Keratinocyte (primary cell): ENCODE measurements around the gene NDUFS6. TPM values are rescaled to one million over a fixed set of nuclear protein-coding genes. Genes with fewer than 3 reads are reported as not detected.

Experiments used
- DNase-seq: peaks from one replicate; pipeline ENCODE4 v3.0.0-alpha.2; 2011; ENCODE audit warnings: low read depth, missing footprints, low spot score
- FAIRE-seq: peaks from 2 replicates; lab custom pipeline; 2011; peaks lifted over from hg19 to GRCh38; lab: Jason Lieb, UNC
- H2AFZ ChIP-seq: 2 replicates; pipeline ENCODE4 v1.6.0; 2012; ENCODE audit warnings: low read length, control low read depth, inconsistent platforms; ENCODE audit not compliant: control insufficient read depth
- H3K27ac ChIP-seq: 2 replicates; pipeline ENCODE4 v1.5.1; 2011; ENCODE audit warnings: low read length; ENCODE audit not compliant: control insufficient read depth, insufficient read depth
- H3K27me3 ChIP-seq: 3 replicates; pipeline ENCODE4 v1.6.0; 2011; ENCODE audit warnings: low read length; ENCODE audit not compliant: control insufficient read depth, insufficient read depth; ENCODE audit errors: extremely low read depth
- H3K36me3 ChIP-seq, 2 experiments: 2 replicates in 1 of 2; 3 replicates in 1 of 2; pipeline ENCODE4 v1.5.1; 2011; ENCODE audit warnings: low read length in 2 of 2, mild to moderate bottlenecking in 1 of 2; ENCODE audit not compliant: control insufficient read depth in 2 of 2, insufficient read depth in 2 of 2; ENCODE audit errors: extremely low read depth in 1 of 2
- H3K4me1 ChIP-seq: 3 replicates; pipeline ENCODE4 v1.5.1; 2011; ENCODE audit warnings: low read length; ENCODE audit not compliant: control insufficient read depth, insufficient read depth; ENCODE audit errors: extremely low read depth
- H3K4me2 ChIP-seq: 3 replicates; pipeline ENCODE4 v1.6.0; 2011; ENCODE audit warnings: low read depth, low read length; ENCODE audit not compliant: control insufficient read depth, insufficient read depth; ENCODE audit errors: extremely low read depth
- H3K4me3 ChIP-seq, 3 experiments: fragments of 200-600 bp in 1 of 3; sonication (generic) in 1 of 3; 2 replicates in 2 of 3; 3 replicates in 1 of 3; pipeline ENCODE4 v1.5.1; 2011 to 2016; ENCODE audit warnings: low read length in 3 of 3, mild to moderate bottlenecking in 3 of 3, control low read depth in 2 of 3, inconsistent platforms in 1 of 3, low read depth in 1 of 3, mixed read lengths in 1 of 3, mixed run types in 1 of 3, moderate library complexity in 1 of 3; ENCODE audit not compliant: control insufficient read depth in 2 of 3, insufficient read depth in 2 of 3; ENCODE audit errors: extremely low read depth in 1 of 3
- H3K79me2 ChIP-seq: 2 replicates; pipeline ENCODE4 v1.6.0; 2012; ENCODE audit warnings: low read length; ENCODE audit not compliant: control insufficient read depth, insufficient read depth
- H3K9ac ChIP-seq: 3 replicates; pipeline ENCODE4 v1.6.0; 2011; ENCODE audit warnings: low read length; ENCODE audit not compliant: control insufficient read depth, insufficient read depth; ENCODE audit errors: extremely low read depth
- H3K9me1 ChIP-seq: 3 replicates; pipeline ENCODE4 v1.6.0; 2011; ENCODE audit warnings: low read length; ENCODE audit not compliant: control insufficient read depth, insufficient read depth; ENCODE audit errors: extremely low read depth
- H3K9me3 ChIP-seq: 2 replicates; pipeline ENCODE4 v1.5.1; 2012; ENCODE audit warnings: low read depth, low read length; ENCODE audit not compliant: control insufficient read depth
- H4K20me1 ChIP-seq: 3 replicates; pipeline ENCODE4 v1.6.0; 2011; ENCODE audit warnings: low read length; ENCODE audit not compliant: control insufficient read depth, insufficient read depth; ENCODE audit errors: extremely low read depth
- EZH2 ChIP-seq: IDR thresholded peaks from one replicate; pipeline ENCODE4 v1.6.1; 2012; ENCODE audit warnings: inconsistent platforms, mild to moderate bottlenecking, low read length, moderate library complexity
- dilution Hi-C: fragments of 300-500 bp; cut with MboI; formaldehyde crosslinking; loops from one replicate; pipeline ENCODE4 v1.7.0; 2020; ENCODE audit warnings: low sequenced_read_pairs; ENCODE audit not compliant: extremely low pct_ligation_motif_present
- polyA plus RNA-seq, 5 experiments: library from polyadenylated mRNA; depleted of rRNA in 3 of 5; stranded (reverse) in 3 of 5; stranded (forward) in 1 of 5; unstranded in 1 of 5; fragments of >200 nt; gene quantifications; 1 replicate in 1 of 5; 2 replicates in 3 of 5; 3 replicates in 1 of 5; pipeline versions ENCODE4 v1.2.1 to v1.2.3, GENCODE V29; 2011 to 2012; ENCODE audit warnings: missing spikeins in 2 of 5, low read depth in 1 of 5, low replicate concordance in 1 of 5
- TF ChIP-seq, protein P1 (sequence below), 3 experiments: IDR thresholded peaks in 1 of 3; conservative IDR thresholded peaks in 1 of 3; optimal IDR thresholded peaks in 1 of 3; 2 replicates in 2 of 3; 3 replicates in 1 of 3; pipeline versions ENCODE3 to v1.5.1; 2011; ENCODE audit warnings: low read length in 3 of 3, mild to moderate bottlenecking in 3 of 3, moderate library complexity in 2 of 3, control low read depth in 1 of 3, inconsistent platforms in 1 of 3; ENCODE audit not compliant: insufficient read depth in 2 of 3; ENCODE audit errors: extremely low read depth in 1 of 3

NDUFS6 gene
- polyA plus RNA-seq, 1 donor (not counting 4 experiments of a cell fraction or from before 2014, with no cell fraction given): 66.3 TPM

DNA sequence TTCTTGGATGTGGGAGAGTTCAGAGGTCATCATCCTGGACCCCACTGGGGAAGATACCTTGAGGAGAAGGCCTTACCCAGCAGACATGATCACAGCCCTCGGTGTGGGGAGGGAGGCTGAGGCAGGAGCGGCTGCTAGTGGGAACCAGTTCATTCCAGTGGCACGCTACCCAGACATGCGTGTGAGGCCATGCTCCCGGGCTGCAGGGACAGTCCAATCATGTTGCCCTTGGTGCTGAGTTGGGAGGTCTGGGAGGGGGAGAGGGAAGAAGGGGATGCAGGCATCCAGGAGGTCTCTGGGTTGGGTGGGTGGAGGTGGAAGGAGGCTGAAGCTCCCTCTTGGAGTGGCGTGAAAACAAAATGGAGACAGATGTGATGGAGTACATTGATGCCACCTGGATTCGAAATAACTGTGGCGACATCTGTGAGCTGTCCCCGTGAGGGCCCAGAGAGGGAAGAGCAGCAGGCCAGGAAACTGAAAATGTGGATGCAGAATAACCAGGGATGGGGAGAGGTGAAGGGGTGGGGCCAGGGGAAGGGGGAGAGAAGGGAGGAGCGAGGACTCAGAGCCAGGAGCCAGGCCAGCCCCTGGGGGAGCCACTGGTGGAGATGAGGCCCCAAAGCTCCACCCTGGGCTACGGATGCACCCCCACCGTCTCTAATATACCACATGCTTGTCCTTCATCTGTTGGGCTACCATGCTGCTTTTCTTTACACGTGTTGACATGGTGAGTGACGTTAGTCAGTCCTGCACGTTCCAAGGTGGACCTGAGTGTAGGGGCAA is 16.2 kb downstream of the NDUFS6 start:
- no peak for DNase-seq
- FAIRE-seq: no peak
- H4K20me1 ChIP-seq: peaks cover 4% of the 10 kb centered on the region
- no peak overlapping the region for H3K4me2 ChIP-seq
- H3K4me1 ChIP-seq: no peaks in the 10 kb centered on the region
- H2AFZ ChIP-seq: no peak overlapping the region
- no peak overlapping the region for H3K9ac ChIP-seq
- H3K9me1 ChIP-seq: no peaks in the 10 kb centered on the region
- dilution Hi-C loops: no loop called here
- no peak overlapping the region for H3K4me3 ChIP-seq
- H3K27ac ChIP-seq: no peak overlapping the region
- no peaks in the 10 kb centered on the region for H3K9me3 ChIP-seq
- H3K79me2 ChIP-seq: peaks cover 8% of the 10 kb centered on the region
- peaks cover 27 to 41% of the 10 kb centered on the region in 2 experiments for H3K36me3 ChIP-seq
- TF ChIP-seq EZH2: no peak
- TF ChIP-seq, protein P1, sequence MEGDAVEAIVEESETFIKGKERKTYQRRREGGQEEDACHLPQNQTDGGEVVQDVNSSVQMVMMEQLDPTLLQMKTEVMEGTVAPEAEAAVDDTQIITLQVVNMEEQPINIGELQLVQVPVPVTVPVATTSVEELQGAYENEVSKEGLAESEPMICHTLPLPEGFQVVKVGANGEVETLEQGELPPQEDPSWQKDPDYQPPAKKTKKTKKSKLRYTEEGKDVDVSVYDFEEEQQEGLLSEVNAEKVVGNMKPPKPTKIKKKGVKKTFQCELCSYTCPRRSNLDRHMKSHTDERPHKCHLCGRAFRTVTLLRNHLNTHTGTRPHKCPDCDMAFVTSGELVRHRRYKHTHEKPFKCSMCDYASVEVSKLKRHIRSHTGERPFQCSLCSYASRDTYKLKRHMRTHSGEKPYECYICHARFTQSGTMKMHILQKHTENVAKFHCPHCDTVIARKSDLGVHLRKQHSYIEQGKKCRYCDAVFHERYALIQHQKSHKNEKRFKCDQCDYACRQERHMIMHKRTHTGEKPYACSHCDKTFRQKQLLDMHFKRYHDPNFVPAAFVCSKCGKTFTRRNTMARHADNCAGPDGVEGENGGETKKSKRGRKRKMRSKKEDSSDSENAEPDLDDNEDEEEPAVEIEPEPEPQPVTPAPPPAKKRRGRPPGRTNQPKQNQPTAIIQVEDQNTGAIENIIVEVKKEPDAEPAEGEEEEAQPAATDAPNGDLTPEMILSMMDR (optimal IDR thresholded peaks at IDR 0.05 in 1 of 3, IDR thresholded peaks at IDR 0.05 in 1 of 3, conservative IDR thresholded peaks at IDR 0.05 in 1 of 3; ENCODE audit: extremely low read depth in 1 of 3, insufficient read depth in 2 of 3, low read length in 3 of 3): no peak
- no peaks in the 10 kb centered on the region for H3K27me3 ChIP-seq

DNA sequence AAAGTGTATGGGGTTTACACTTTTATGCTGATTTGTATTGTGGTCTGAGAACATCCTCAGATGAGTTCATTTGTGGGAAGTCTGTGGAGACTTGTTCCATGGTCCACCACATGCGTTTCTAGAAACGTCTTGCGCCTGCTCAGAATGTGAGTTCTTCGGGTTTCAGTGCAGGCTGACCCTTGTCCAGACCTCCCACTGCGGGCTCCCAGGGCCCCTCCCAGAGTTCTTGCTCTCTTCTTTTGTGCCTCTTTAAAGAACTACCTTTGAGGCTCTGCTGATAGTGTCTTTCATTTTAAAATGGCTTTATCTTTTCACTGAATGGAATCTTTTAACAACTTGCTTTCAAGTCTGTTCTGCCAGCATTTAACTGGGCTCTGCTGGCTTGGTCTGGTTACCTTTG is 17.6 kb downstream of the NDUFS6 start:
- H3K36me3 ChIP-seq: peaks cover 26 to 33% of the 10 kb centered on the region in 2 experiments
- H4K20me1 ChIP-seq: peaks cover 1% of the 10 kb centered on the region
- no peak for FAIRE-seq

More for the DNA sequence above, 17.6 kb downstream of the NDUFS6 start:
- no peak for DNase-seq
- no peaks in the 10 kb centered on the region for H3K9me3 ChIP-seq
- peaks cover 1% of the 10 kb centered on the region for H3K79me2 ChIP-seq
- H3K9me1 ChIP-seq: no peaks in the 10 kb centered on the region
- H3K9ac ChIP-seq: no peak overlapping the region
- dilution Hi-C loops: no loop called here
- H3K4me1 ChIP-seq: no peaks in the 10 kb centered on the region
- H3K27me3 ChIP-seq: no peaks in the 10 kb centered on the region
- no peak overlapping the region for H3K4me3 ChIP-seq
- TF ChIP-seq, protein P1 (optimal IDR thresholded peaks at IDR 0.05 in 1 of 3, IDR thresholded peaks at IDR 0.05 in 1 of 3, conservative IDR thresholded peaks at IDR 0.05 in 1 of 3; ENCODE audit: extremely low read depth in 1 of 3, insufficient read depth in 2 of 3, low read length in 3 of 3): no peak
- no peak for TF ChIP-seq EZH2
- no peak overlapping the region for H2AFZ ChIP-seq
- no peak overlapping the region for H3K27ac ChIP-seq
- no peak overlapping the region for H3K4me2 ChIP-seq
